IMR-90 (cell line): ENCODE measurements around the gene HEBP1. TPM values are rescaled to one million over a fixed set of nuclear protein-coding genes. Genes with fewer than 3 reads are reported as not detected.
A peak's percentile ranks its signal among the peaks of the same experiment; 100 is the strongest.

ENCODE experiments used
- ATAC-seq: fragments of 200-7000 bp; cut with Tn5 transposase; 2 replicates; pipeline ENCODE4 v1.9.1; 2020; ENCODE audit warnings: low read depth, mild to moderate bottlenecking, moderate library complexity
- BruUV-seq: library from RNA; stranded (reverse); fragments of 400-500 nt; replicated peaks from 2 replicates; lab custom pipeline; 2021; lab: Mats Ljungman, UMichigan
- CTCF ChIA-PET: fragments of 300-600 bp; formaldehyde crosslinking; extraction: SDS; loops from one replicate; lab custom pipeline; 2021; ENCODE audit warnings: antibody characterized with exemption; lab: Yijun Ruan, JAX
- POLR2A ChIA-PET: fragments of 300-600 bp; sonication (Branson Sonifier 250); formaldehyde crosslinking; loops from one replicate; lab custom pipeline; 2022; ENCODE audit warnings: antibody characterized with exemption; ENCODE audit not compliant: unreplicated experiment; lab: Charles Lee
- DNase-seq: peaks from one replicate; pipeline ENCODE4 v3.0.0; 2013
- H2AFZ ChIP-seq: replicated peaks from 2 replicates; pipeline ENCODE3; 2013; ENCODE audit warnings: low read length, mild to moderate bottlenecking; ENCODE audit not compliant: poor library complexity
- H2AK5ac ChIP-seq: 2 replicates; pipeline ENCODE4 v1.6.1; 2013; ENCODE audit warnings: low read depth, low read length, inconsistent platforms
- H2AK9ac ChIP-seq: replicated peaks from 2 replicates; pipeline ENCODE3; 2013; ENCODE audit warnings: mild to moderate bottlenecking, low read depth, low read length, moderate library complexity; ENCODE audit not compliant: poor library complexity
- H2BK120ac ChIP-seq: 2 replicates; pipeline ENCODE4 v1.6.1; 2013; ENCODE audit warnings: low read depth, low read length, inconsistent platforms
- H2BK15ac ChIP-seq: 3 replicates; pipeline ENCODE4 v1.6.1; 2013; ENCODE audit warnings: low read depth, low read length, inconsistent platforms
- H2BK20ac ChIP-seq: 2 replicates; pipeline ENCODE4 v1.6.1; 2013; ENCODE audit warnings: low read depth, mild to moderate bottlenecking, inconsistent platforms, low read length, moderate library complexity
- H2BK5ac ChIP-seq: 2 replicates; pipeline ENCODE4 v1.6.1; 2013; ENCODE audit warnings: mild to moderate bottlenecking, low read depth, low read length, inconsistent platforms; ENCODE audit not compliant: poor library complexity, severe bottlenecking
- H3K14ac ChIP-seq: replicated peaks from 2 replicates; pipeline ENCODE4 v1.6.1; 2013; ENCODE audit warnings: low read depth, low read length, inconsistent platforms
- H3K18ac ChIP-seq: 2 replicates; pipeline ENCODE4 v1.6.1; 2013; ENCODE audit warnings: low read depth, low read length, control low read depth
- H3K23ac ChIP-seq: 2 replicates; pipeline ENCODE4 v1.6.1; 2013; ENCODE audit warnings: low read depth, low read length, inconsistent platforms
- H3K27ac ChIP-seq: 2 replicates; pipeline ENCODE4 v1.5.1; 2013; ENCODE audit warnings: mild to moderate bottlenecking, control low read depth, low read length; ENCODE audit not compliant: insufficient read depth
- H3K27me3 ChIP-seq: 2 replicates; pipeline ENCODE4 v1.6.1; 2013; ENCODE audit warnings: low read length; ENCODE audit not compliant: control insufficient read depth, insufficient read depth
- H3K36me3 ChIP-seq: 2 replicates; pipeline ENCODE4 v1.6.1; 2013; ENCODE audit warnings: low read length, mixed read lengths; ENCODE audit not compliant: control insufficient read depth, insufficient read depth
- H3K4ac ChIP-seq: 2 replicates; pipeline ENCODE4 v1.6.1; 2013; ENCODE audit warnings: low read depth, low read length, inconsistent platforms
- H3K4me1 ChIP-seq: 2 replicates; pipeline ENCODE4 v1.6.1; 2013; ENCODE audit warnings: low read length, mixed read lengths; ENCODE audit not compliant: control insufficient read depth, insufficient read depth
- H3K4me2 ChIP-seq: 2 replicates; pipeline ENCODE4 v1.6.1; 2013; ENCODE audit warnings: low read depth, mild to moderate bottlenecking, control low read depth, low read length, moderate library complexity
- H3K4me3 ChIP-seq: 2 replicates; pipeline ENCODE4 v1.5.1; 2013; ENCODE audit warnings: low read depth, mild to moderate bottlenecking, control low read depth, low read length, moderate library complexity; ENCODE audit not compliant: insufficient read depth
- H3K56ac ChIP-seq: 2 replicates; pipeline ENCODE4 v1.6.1; 2013; ENCODE audit warnings: low read length, inconsistent platforms; ENCODE audit not compliant: insufficient read depth; ENCODE audit errors: extremely low read depth
- H3K79me1 ChIP-seq, 2 experiments: 2 replicates each; pipeline ENCODE4 v1.6.1; 2013; ENCODE audit warnings: low read length in 2 of 2, inconsistent platforms in 1 of 2, low read depth in 1 of 2
- H3K9ac ChIP-seq: 2 replicates; pipeline ENCODE4 v1.6.1; 2013; ENCODE audit warnings: low read depth, low read length, control low read depth
- H3K9me1 ChIP-seq: 2 replicates; pipeline ENCODE4 v1.6.1; 2013; ENCODE audit warnings: low read length, inconsistent platforms; ENCODE audit not compliant: insufficient read depth
- H3K9me3 ChIP-seq: 2 replicates; pipeline ENCODE4 v1.6.1; 2013; ENCODE audit warnings: low read length; ENCODE audit not compliant: control insufficient read depth, insufficient read depth
- H4K20me1 ChIP-seq: 2 replicates; pipeline ENCODE4 v1.6.1; 2013; ENCODE audit warnings: low read length, inconsistent platforms; ENCODE audit not compliant: insufficient read depth
- H4K5ac ChIP-seq: 2 replicates; pipeline ENCODE4 v1.6.1; 2013; ENCODE audit warnings: mild to moderate bottlenecking, low read depth, low read length, control low read depth
- H4K8ac ChIP-seq, 2 experiments: 2 replicates each; pipeline ENCODE4 v1.6.1; 2013; ENCODE audit warnings: low read depth in 2 of 2, low read length in 2 of 2, control low read depth in 1 of 2, inconsistent platforms in 1 of 2
- H4K91ac ChIP-seq: 2 replicates; pipeline ENCODE4 v1.6.1; 2013; ENCODE audit warnings: low read depth, low read length, inconsistent platforms; ENCODE audit not compliant: insufficient read depth
- CEBPB ChIP-seq: IDR thresholded peaks from 2 replicates; pipeline ENCODE4 v1.6.1; 2012; ENCODE audit warnings: low read depth, low read length, improper control_type of control experiment
- FOS ChIP-seq: fragments of 150-350 bp; IDR thresholded peaks from 2 replicates; pipeline ENCODE4 v1.6.1; 2016; ENCODE audit warnings: low read depth, low read length
- MAFK ChIP-seq: IDR thresholded peaks from 2 replicates; pipeline ENCODE4 v1.6.1; 2012; ENCODE audit warnings: low read depth, low read length, improper control_type of control experiment
- MAZ ChIP-seq: IDR thresholded peaks from 2 replicates; pipeline ENCODE4 v1.6.1; 2012; ENCODE audit warnings: low read depth, mild to moderate bottlenecking, low read length, improper control_type of control experiment, moderate library complexity, borderline replicate concordance
- NFE2L2 ChIP-seq: fragments of 150-350 bp; IDR thresholded peaks from 2 replicates; pipeline ENCODE4 v1.6.1; 2016; ENCODE audit warnings: low read depth, mild to moderate bottlenecking, low read length
- POLR2A ChIP-seq: IDR thresholded peaks from 2 replicates; pipeline ENCODE4 v1.6.1; 2012; ENCODE audit warnings: mild to moderate bottlenecking, low read depth, low read length
- RAD21 ChIP-seq: IDR thresholded peaks from 2 replicates; pipeline ENCODE4 v1.6.1; 2012; ENCODE audit warnings: low read length, improper control_type of control experiment
- RCOR1 ChIP-seq: IDR thresholded peaks from 2 replicates; pipeline ENCODE4 v1.6.1; 2012; ENCODE audit warnings: mild to moderate bottlenecking, low read length, improper control_type of control experiment; ENCODE audit not compliant: insufficient replicate concordance
- RFX5 ChIP-seq: IDR thresholded peaks from 2 replicates; pipeline ENCODE4 v1.8.0; 2012; ENCODE audit warnings: low read depth, mild to moderate bottlenecking, low read length, moderate library complexity
- SMC3 ChIP-seq: fragments of 150-350 bp; IDR thresholded peaks from 2 replicates; pipeline ENCODE4 v1.6.1; 2016; ENCODE audit warnings: low read depth, mild to moderate bottlenecking, antibody characterized with exemption, low read length, moderate library complexity
- WGBS, 2 experiments: methylation state at CpG; one replicate each; pipeline versions ENCODE4 v1.1.5 to v1.1.7; 2013; ENCODE audit warnings: missing lambda C conversion rate in 2 of 2; ENCODE audit not compliant: insufficient read length in 1 of 2; ENCODE audit errors: extremely low coverage in 2 of 2; 5-methylcytosine and 5-hydroxymethylcytosine counted together
- dilution Hi-C: fragments of 300-500 bp; cut with HindIII; formaldehyde crosslinking; loops from one replicate; pipeline ENCODE4 v1.14.3; 2018; ENCODE audit warnings: low sequenced_read_pairs; ENCODE audit not compliant: unreplicated experiment
- in situ Hi-C: fragments of 300-500 bp; cut with MboI; formaldehyde crosslinking; loops from 3 replicates; pipeline ENCODE4 v1.14.3; 2019; ENCODE audit warnings: low sequenced_read_pairs, inconsistent platforms, mixed read lengths
- intact Hi-C: fragments of 100-400 bp; cut with micrococcal nuclease; formaldehyde crosslinking; loops from 2 replicates; pipeline ENCODE4 v1.10.0; 2022
- polyA plus RNA-seq, 3 experiments: library from polyadenylated mRNA; depleted of rRNA; stranded (reverse); fragments of >200 nt; gene quantifications; 2 replicates each; pipeline ENCODE4 v1.2.3, GENCODE V29; 2012; ENCODE audit warnings: low replicate concordance in 1 of 3
- total RNA-seq: library from RNA; depleted of rRNA; stranded (reverse); fragments of >200 nt; gene quantifications from 2 replicates; pipeline ENCODE4 v1.2.3, GENCODE V29; 2012
- TF ChIP-seq, protein P1 (sequence below): fragments of 150-350 bp; IDR thresholded peaks from 2 replicates; pipeline ENCODE4 v1.6.1; 2016; ENCODE audit warnings: low read depth, mild to moderate bottlenecking, low read length, moderate library complexity, borderline replicate concordance
- TF ChIP-seq, protein P2 (sequence below): fragments of 150-350 bp; IDR thresholded peaks from 2 replicates; pipeline ENCODE4 v1.6.1; 2017; ENCODE audit warnings: mild to moderate bottlenecking, antibody characterized with exemption, low read length, low read depth

HEBP1 gene
- total and polyA plus RNA-seq, 2 of the 4 experiments (the other 2 are of a cell fraction), result 18.8 to 49.2 TPM

DNA sequence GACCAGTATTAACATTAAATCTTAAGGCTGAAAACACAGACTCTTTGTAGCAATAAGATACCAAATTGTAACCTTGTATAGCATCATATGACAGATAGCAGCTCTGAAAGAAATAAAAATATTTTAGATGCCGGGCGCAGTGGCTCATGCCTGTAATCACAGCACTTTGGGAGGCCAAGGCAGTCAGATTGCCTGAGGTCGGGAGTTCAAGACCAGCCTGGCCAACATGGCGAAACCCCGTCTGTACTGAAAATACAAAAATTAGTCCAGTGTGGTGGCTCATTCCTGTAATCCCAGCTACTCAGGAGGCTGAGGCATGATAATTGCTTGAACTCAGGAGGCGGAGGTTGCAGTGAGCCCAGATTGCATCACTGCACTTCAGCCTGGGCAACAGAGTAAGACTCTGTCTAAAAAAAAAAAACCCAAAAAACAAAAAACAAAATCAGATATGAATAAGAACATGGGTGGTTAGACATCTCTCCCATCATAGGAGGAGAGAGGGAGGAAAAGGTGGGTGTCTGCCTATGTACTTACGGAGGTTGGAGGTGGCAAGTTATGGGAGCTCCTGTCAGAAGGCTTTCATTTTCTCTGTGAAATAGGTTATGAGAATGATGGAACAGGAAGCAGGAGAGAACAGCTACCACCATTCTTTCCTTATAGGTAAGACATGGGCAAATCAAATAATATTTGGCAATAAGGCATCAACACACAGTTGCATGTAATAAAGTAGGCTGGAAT, 7.6 kb upstream of the HEBP1 start (continued):
- TF ChIP-seq, protein P1, sequence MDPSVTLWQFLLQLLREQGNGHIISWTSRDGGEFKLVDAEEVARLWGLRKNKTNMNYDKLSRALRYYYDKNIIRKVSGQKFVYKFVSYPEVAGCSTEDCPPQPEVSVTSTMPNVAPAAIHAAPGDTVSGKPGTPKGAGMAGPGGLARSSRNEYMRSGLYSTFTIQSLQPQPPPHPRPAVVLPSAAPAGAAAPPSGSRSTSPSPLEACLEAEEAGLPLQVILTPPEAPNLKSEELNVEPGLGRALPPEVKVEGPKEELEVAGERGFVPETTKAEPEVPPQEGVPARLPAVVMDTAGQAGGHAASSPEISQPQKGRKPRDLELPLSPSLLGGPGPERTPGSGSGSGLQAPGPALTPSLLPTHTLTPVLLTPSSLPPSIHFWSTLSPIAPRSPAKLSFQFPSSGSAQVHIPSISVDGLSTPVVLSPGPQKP, result no peak
- no peak for TF ChIP-seq CEBPB

GRCh38 chr12:13005649-13006048, 5.6 kb upstream of the HEBP1 start:
- in situ Hi-C loops, result loop anchor here (10.0 kb wide), 1 partner anchor 219 kb away; no protein-coding TSS in a partner anchor
- TF ChIP-seq, protein P1, result no peak
- TF ChIP-seq RCOR1 (no peak), CEBPB (no peak), RAD21 (no peak), MAFK (no peak), NFE2L2 (no peak), MAZ (no peak), POLR2A (no peak), RFX5 (no peak), FOS (no peak), SMC3 (no peak)
- TF ChIP-seq, protein P2, sequence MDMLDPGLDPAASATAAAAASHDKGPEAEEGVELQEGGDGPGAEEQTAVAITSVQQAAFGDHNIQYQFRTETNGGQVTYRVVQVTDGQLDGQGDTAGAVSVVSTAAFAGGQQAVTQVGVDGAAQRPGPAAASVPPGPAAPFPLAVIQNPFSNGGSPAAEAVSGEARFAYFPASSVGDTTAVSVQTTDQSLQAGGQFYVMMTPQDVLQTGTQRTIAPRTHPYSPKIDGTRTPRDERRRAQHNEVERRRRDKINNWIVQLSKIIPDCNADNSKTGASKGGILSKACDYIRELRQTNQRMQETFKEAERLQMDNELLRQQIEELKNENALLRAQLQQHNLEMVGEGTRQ, result no peak

More at GRCh38 chr12:13005649-13006048, 5.6 kb upstream of the HEBP1 start:
- peaks cover 23% of the 10 kb centered on the region for H3K9me1 ChIP-seq
- CTCF ChIA-PET, result no interaction called here
- no peak overlapping the region for H3K18ac ChIP-seq
- H3K4me3 ChIP-seq, result no peak overlapping the region
- H2BK20ac ChIP-seq, result no peak overlapping the region
- no peaks in the 10 kb centered on the region for H3K9me3 ChIP-seq
- POLR2A ChIA-PET, result no interaction called here
- intact Hi-C loops (no loop called here), dilution Hi-C loops (no loop called here)
- peaks cover 18% of the 10 kb centered on the region for H3K4me1 ChIP-seq
- peak overlapping the region; percentile 65; the same call in 1 of the 3 replicates for H2BK15ac ChIP-seq
- no peak overlapping the region for H2BK5ac ChIP-seq
- no peak overlapping the region for H4K91ac ChIP-seq
- H2BK120ac ChIP-seq, result no peak overlapping the region
- H4K5ac ChIP-seq, result no peak overlapping the region
- no peak overlapping the region for H3K4ac ChIP-seq
- WGBS, 2 experiments, result no CpG with 5 or more reads among the region's 2 CpGs
- no peak overlapping the region for H3K9ac ChIP-seq
- no peak overlapping the region for H3K4me2 ChIP-seq
- H3K79me1 ChIP-seq, result peaks cover 7 to 26% of the 10 kb centered on the region in 2 experiments
- H3K14ac ChIP-seq, result no peak overlapping the region
- DNase-seq (no peak), ATAC-seq (no peak)
- no peak overlapping the region for H2AK9ac ChIP-seq
- no peak overlapping the region for H3K27ac ChIP-seq
- no peak overlapping the region for H3K56ac ChIP-seq
- no peak overlapping the region for H4K8ac ChIP-seq
- BruUV-seq, result no TSS peak
- H4K20me1 ChIP-seq, result peaks cover 3% of the 10 kb centered on the region; the same call in 1 of the 2 replicates
- no peak overlapping the region for H3K23ac ChIP-seq
- H3K36me3 ChIP-seq, result no peaks in the 10 kb centered on the region
- H2AFZ ChIP-seq, result no peak overlapping the region
- H2AK5ac ChIP-seq, result 0 out of 2 replicates have a peak overlapping the region, but pooled peaks have one; percentile 1
- H3K27me3 ChIP-seq, result no peaks in the 10 kb centered on the region
